ENCODE results near the gene PHYH.

PHYH gene

DNA sequence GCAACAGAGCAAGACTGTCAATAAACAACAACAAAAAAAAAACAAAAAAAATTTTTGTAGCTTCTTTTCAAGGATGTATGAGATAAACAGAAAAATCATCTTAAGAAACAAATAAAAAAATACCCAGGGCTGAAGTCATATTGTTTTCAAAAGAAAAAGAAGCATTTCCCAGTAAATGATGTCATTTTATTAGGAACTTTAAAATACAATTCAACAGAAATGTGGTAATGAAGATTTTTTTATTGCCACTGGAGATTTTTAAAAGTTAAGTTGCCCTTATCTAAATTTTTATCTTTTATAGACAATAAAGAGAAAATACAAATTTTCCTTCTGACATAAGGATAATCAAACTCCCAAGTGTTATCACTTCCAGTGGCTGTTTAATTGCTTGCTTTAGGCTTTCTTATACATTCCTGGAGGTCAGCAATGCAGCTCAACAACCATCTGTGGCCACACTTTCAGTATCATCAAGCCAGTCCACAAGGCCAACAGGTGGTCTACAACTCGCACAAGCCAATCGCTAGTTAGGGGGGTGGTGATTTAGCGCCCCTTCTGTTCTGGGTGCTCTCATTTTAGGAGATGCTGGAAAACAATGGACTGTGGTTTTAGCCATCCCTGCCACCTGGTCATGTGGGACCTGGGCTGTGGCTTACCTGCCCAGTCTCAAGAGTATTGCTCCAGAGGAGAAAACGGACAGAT is 37.4 kb upstream of the PHYH start:
- no peak for TF ChIP-seq EZH2phosphoT487 (conservative IDR thresholded peaks at IDR 0.05; ENCODE audit: low read length)
- TF ChIP-seq, protein P1, sequence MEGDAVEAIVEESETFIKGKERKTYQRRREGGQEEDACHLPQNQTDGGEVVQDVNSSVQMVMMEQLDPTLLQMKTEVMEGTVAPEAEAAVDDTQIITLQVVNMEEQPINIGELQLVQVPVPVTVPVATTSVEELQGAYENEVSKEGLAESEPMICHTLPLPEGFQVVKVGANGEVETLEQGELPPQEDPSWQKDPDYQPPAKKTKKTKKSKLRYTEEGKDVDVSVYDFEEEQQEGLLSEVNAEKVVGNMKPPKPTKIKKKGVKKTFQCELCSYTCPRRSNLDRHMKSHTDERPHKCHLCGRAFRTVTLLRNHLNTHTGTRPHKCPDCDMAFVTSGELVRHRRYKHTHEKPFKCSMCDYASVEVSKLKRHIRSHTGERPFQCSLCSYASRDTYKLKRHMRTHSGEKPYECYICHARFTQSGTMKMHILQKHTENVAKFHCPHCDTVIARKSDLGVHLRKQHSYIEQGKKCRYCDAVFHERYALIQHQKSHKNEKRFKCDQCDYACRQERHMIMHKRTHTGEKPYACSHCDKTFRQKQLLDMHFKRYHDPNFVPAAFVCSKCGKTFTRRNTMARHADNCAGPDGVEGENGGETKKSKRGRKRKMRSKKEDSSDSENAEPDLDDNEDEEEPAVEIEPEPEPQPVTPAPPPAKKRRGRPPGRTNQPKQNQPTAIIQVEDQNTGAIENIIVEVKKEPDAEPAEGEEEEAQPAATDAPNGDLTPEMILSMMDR (IDR thresholded peaks at IDR 0.05; ENCODE audit: insufficient read depth, low read length, poor library complexity, severe bottlenecking) = no peak
- Histone ChIP-seq H3K4me2 (ENCODE audit: low read depth, low read length, poor library complexity, severe bottlenecking) (no peak overlapping the region), H3K9ac (ENCODE audit: low read length) (no peak overlapping the region), H3K36me3 (ENCODE audit: low read length) (peaks cover 10% of the 10 kb centered on the region), H2AFZ (ENCODE audit: low read depth, low read length, severe bottlenecking) (no peak overlapping the region), H3K9me3 (ENCODE audit: insufficient read depth, low read length) (no peaks in the 10 kb centered on the region), H3K4me3 (ENCODE audit: insufficient read depth, low read length, poor library complexity, severe bottlenecking) (no peak overlapping the region), H3K79me2 (ENCODE audit: insufficient read depth, low read length) (peaks cover 40% of the 10 kb centered on the region), H3K9me2 (replicated peaks; ENCODE audit: insufficient read depth, low read length) (no peaks in the 10 kb centered on the region), H3K27ac (ENCODE audit: low read depth, low read length) (no peak overlapping the region), H4K20me1 (ENCODE audit: low read depth, low read length) (no peaks in the 10 kb centered on the region), H3F3A (ENCODE audit: insufficient read depth) (peaks cover 18% of the 10 kb centered on the region), H3K27me3 (ENCODE audit: low read length) (no peaks in the 10 kb centered on the region)

DNA sequence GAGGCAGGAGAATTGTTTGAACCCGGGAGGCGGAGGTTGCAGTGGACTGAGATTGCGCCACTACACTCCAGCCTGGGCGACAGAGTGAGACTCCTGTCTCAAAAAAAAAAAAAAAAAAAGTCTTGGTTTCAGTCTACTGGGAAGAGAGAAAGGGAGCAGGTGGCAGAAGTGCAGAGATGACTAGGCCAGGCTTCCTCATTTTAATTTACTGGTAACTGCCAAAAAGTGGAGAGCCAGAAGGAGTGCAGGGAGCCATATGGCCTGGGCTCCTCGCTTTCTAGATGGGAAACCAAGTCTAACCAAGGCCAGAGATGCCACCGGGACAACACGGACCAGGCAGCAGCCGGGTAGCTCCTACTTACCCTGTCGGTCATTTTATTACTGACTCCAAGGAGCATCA is 36.0 kb upstream of the PHYH start:
- H3K36me3 ChIP-seq (ENCODE audit: low read length) = peaks cover 18% of the 10 kb centered on the region
- no peaks in the 10 kb centered on the region for H3K9me3 ChIP-seq (ENCODE audit: insufficient read depth, low read length)
- no peaks in the 10 kb centered on the region for H3K27me3 ChIP-seq (ENCODE audit: low read length)
- H4K20me1 ChIP-seq (ENCODE audit: low read depth, low read length) = no peaks in the 10 kb centered on the region
- no peak overlapping the region for H3K9ac ChIP-seq (ENCODE audit: low read length)
- no peak overlapping the region for H2AFZ ChIP-seq (ENCODE audit: low read depth, low read length, severe bottlenecking)
- peaks cover 10% of the 10 kb centered on the region for H3F3A ChIP-seq (ENCODE audit: insufficient read depth)
- H3K27ac ChIP-seq (ENCODE audit: low read depth, low read length) = no peak overlapping the region
- no peak overlapping the region for H3K4me3 ChIP-seq (ENCODE audit: insufficient read depth, low read length, poor library complexity, severe bottlenecking)
- peaks cover 31% of the 10 kb centered on the region for H3K79me2 ChIP-seq (ENCODE audit: insufficient read depth, low read length)
- no peaks in the 10 kb centered on the region for H3K9me2 ChIP-seq (replicated peaks; ENCODE audit: insufficient read depth, low read length)
- no peak overlapping the region for H3K4me2 ChIP-seq (ENCODE audit: low read depth, low read length, poor library complexity, severe bottlenecking)
- TF ChIP-seq EZH2phosphoT487 (conservative IDR thresholded peaks at IDR 0.05; ENCODE audit: low read length) = no peak
- TF ChIP-seq, protein P1 (IDR thresholded peaks at IDR 0.05; ENCODE audit: insufficient read depth, low read length, poor library complexity, severe bottlenecking) = no peak

DNA sequence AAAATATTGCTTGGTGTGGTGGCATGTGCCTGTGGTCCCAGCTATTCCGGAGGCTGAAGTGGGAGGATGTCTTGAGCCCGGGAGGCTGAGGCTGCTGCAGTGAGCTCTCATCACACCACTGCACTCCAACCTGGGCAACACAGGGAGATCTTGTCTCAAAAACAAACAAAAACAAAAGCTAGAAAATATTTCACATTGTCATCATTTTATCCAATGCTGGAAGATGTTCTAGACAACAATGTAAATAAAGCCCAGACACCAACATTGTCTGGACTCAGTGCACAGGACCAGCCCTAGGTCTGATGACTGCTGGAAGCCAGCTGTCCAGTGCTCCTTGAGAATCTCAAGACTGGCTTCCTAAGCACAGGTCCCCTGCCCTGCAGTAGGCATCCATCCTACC is 34.7 kb upstream of the PHYH start:
- Histone ChIP-seq H3K27me3 (ENCODE audit: low read length) (no peaks in the 10 kb centered on the region), H3K27ac (ENCODE audit: low read depth, low read length) (no peak overlapping the region), H3K36me3 (ENCODE audit: low read length) (peaks cover 13% of the 10 kb centered on the region), H3K9me2 (replicated peaks; ENCODE audit: insufficient read depth, low read length) (no peaks in the 10 kb centered on the region), H3K9me3 (ENCODE audit: insufficient read depth, low read length) (no peaks in the 10 kb centered on the region), H2AFZ (ENCODE audit: low read depth, low read length, severe bottlenecking) (no peak overlapping the region), H3K9ac (ENCODE audit: low read length) (no peak overlapping the region), H4K20me1 (ENCODE audit: low read depth, low read length) (no peaks in the 10 kb centered on the region), H3K4me2 (ENCODE audit: low read depth, low read length, poor library complexity, severe bottlenecking) (no peak overlapping the region), H3K79me2 (ENCODE audit: insufficient read depth, low read length) (peaks cover 22% of the 10 kb centered on the region), H3F3A (ENCODE audit: insufficient read depth) (no peaks in the 10 kb centered on the region), H3K4me3 (ENCODE audit: insufficient read depth, low read length, poor library complexity, severe bottlenecking) (no peak overlapping the region)
- TF ChIP-seq, protein P1 (IDR thresholded peaks at IDR 0.05; ENCODE audit: insufficient read depth, low read length, poor library complexity, severe bottlenecking) = no peak
- TF ChIP-seq EZH2phosphoT487 (conservative IDR thresholded peaks at IDR 0.05; ENCODE audit: low read length) = no peak
